B cell (primary cell): ENCODE data around the gene STIL.

Experiments
- CTCF ChIP-seq: fragments of 200-600 bp; IDR thresholded peaks from one replicate; pipeline ENCODE4 v1.8.0; 2022; ENCODE audit warnings: antibody characterized with exemption, mild to moderate bottlenecking
- EZH2 ChIP-seq: IDR thresholded peaks from 2 replicates; pipeline ENCODE4 v1.6.1; 2012; ENCODE audit warnings: borderline replicate concordance, low read depth, mild to moderate bottlenecking, moderate library complexity, low read length; ENCODE audit not compliant: insufficient read depth, poor library complexity, severe bottlenecking

DNA sequence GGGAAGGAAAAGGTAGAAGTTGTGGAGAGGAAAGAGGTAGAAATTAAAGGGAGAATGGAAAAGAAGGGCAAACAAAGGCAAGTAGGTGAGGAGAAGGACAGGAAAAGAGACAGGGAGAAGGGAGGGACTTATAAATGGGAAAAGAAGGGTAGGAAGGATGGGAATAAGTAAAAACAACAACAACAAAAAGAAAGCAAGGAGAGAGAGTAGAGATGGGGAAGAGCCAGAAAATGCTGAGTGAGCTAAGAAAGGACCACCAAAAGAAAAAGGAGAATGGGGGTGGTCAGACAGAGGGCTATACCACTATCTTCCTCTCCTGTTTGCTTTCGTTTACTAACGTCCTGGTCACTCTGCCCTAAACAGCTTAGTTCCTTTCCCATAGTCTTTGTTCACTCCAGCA lies 17.9 kb upstream of the STIL start:
- TF ChIP-seq CTCF, result no peak
- no peak for TF ChIP-seq EZH2
